Progenitor cell of endocrine pancreas (in vitro differentiated cells): ENCODE results near the gene FYB2. TPM values are rescaled to one million over a fixed set of nuclear protein-coding genes. Genes with fewer than 3 reads are reported as not detected.

Experiments used
- DNase-seq: peaks from one replicate; pipeline ENCODE4 v3.0.0; 2021; ENCODE audit warnings: low spot score; ENCODE audit not compliant: unreplicated experiment
- H3K27ac Mint-ChIP-seq: 2 replicates; pipeline ENCODE4 v1.8.0; 2021; ENCODE audit warnings: mild to moderate bottlenecking, moderate library complexity, mixed read lengths
- H3K27me3 Mint-ChIP-seq: 2 replicates; pipeline ENCODE4 v1.8.0; 2021; ENCODE audit warnings: mixed read lengths
- H3K36me3 Mint-ChIP-seq: 2 replicates; pipeline ENCODE4 v1.8.0; 2022; ENCODE audit warnings: mixed read lengths; ENCODE audit not compliant: insufficient read depth
- H3K4me1 Mint-ChIP-seq: 2 replicates; pipeline ENCODE4 v1.8.0; 2021; ENCODE audit warnings: low read depth, mixed read lengths
- H3K4me3 Mint-ChIP-seq: 2 replicates; pipeline ENCODE4 v1.8.0; 2021; ENCODE audit warnings: low read depth, mild to moderate bottlenecking, moderate library complexity, mixed read lengths
- H3K9me3 Mint-ChIP-seq: 2 replicates; pipeline ENCODE4 v1.8.0; 2021; ENCODE audit warnings: low read depth, mixed read lengths
- CTCF ChIP-seq: fragments of 200-600 bp; sonication (generic); IDR thresholded peaks from one replicate; pipeline ENCODE4 v1.5.0; 2021; ENCODE audit warnings: antibody characterized with exemption, mild to moderate bottlenecking; ENCODE audit not compliant: unreplicated experiment
- total RNA-seq: library from RNA; stranded (reverse); gene quantifications from 2 replicates; pipeline ENCODE4 v1.2.1, GENCODE V29; 2021

FYB2 gene
- total RNA-seq, 1 donor from 2014 or later, result 9.6 TPM

DNA sequence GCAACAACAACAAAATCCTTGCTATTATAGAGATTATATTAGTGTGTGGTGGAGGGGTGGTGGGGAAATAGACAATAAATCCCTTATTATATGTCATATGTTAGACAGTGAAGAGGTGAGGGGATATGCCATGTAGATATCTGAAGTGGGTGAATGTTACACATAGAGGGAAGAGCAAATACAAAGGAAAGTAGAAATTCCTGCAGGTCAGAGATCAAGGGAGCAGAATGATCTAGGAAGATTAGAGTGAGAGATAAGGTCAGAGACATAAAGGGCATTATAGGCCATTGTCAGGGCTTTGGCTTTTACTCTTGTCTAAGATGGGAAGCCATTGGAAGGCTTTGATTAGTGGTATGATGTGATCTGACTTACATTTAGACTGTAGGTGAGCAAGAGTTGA, 135.6 kb downstream of the FYB2 start:
- Mint-ChIP-seq H3K27me3 (no peaks in the 10 kb centered on the region), H3K27ac (no peak overlapping the region), H3K4me3 (no peak overlapping the region), H3K4me1 (peaks cover 2% of the 10 kb centered on the region), H3K36me3 (peaks cover 15% of the 10 kb centered on the region), H3K9me3 (no peaks in the 10 kb centered on the region)
- no peak for TF ChIP-seq CTCF
- no peak for DNase-seq

- H3K4me1 Mint-ChIP-seq, result no peaks in the 10 kb centered on the region
- no peaks in the 10 kb centered on the region for H3K27me3 Mint-ChIP-seq
- peaks cover 18% of the 10 kb centered on the region for H3K36me3 Mint-ChIP-seq
- TF ChIP-seq CTCF, result no peak
- H3K9me3 Mint-ChIP-seq, result peaks cover 3% of the 10 kb centered on the region
- no peak overlapping the region for H3K4me3 Mint-ChIP-seq
- no peak overlapping the region for H3K27ac Mint-ChIP-seq
- no peak for DNase-seq
These were observed 142.6 kb downstream of the FYB2 start for GRCh38 chr1:56676571-56677035.

- Mint-ChIP-seq H3K36me3 (peaks cover 15% of the 10 kb centered on the region), H3K27me3 (no peaks in the 10 kb centered on the region), H3K9me3 (peaks cover 3% of the 10 kb centered on the region), H3K4me3 (no peak overlapping the region), H3K4me1 (no peaks in the 10 kb centered on the region), H3K27ac (no peak overlapping the region)
- DNase-seq, result no peak
- no peak for TF ChIP-seq CTCF
These were observed 143.4 kb downstream of the FYB2 start for GRCh38 chr1:56675763-56676162.

GRCh38 chr1:56672579-56672978, 146.6 kb downstream of the FYB2 start:
- DNase-seq, result no peak
- peaks cover 3% of the 10 kb centered on the region for H3K9me3 Mint-ChIP-seq
- H3K27ac Mint-ChIP-seq, result no peak overlapping the region
- no peak for TF ChIP-seq CTCF
- H3K27me3 Mint-ChIP-seq, result no peaks in the 10 kb centered on the region
- H3K36me3 Mint-ChIP-seq, result peaks cover 2% of the 10 kb centered on the region
- peaks cover 2% of the 10 kb centered on the region for H3K4me1 Mint-ChIP-seq
- H3K4me3 Mint-ChIP-seq, result no peak overlapping the region

GRCh38 chr1:56671542-56671941, 147.7 kb downstream of the FYB2 start:
- Mint-ChIP-seq H3K4me1 (peaks cover 2% of the 10 kb centered on the region), H3K27me3 (no peaks in the 10 kb centered on the region), H3K9me3 (peaks cover 3% of the 10 kb centered on the region), H3K27ac (no peak overlapping the region), H3K4me3 (no peak overlapping the region), H3K36me3 (peaks cover 2% of the 10 kb centered on the region)
- DNase-seq, result no peak
- TF ChIP-seq CTCF, result no peak
